ENCODE data around the gene ADIPOQ. TPM values are rescaled to one million over a fixed set of nuclear protein-coding genes. Genes with fewer than 3 reads are reported as not detected.
"Not testable (repeated sequence)": the region's sequence is repeated elsewhere in the genome, so short reads cannot be mapped to it uniquely, and the experiment has no call there.

Gene ADIPOQ
- total RNA-seq, 1 donor from 2014 or later: 0.69 TPM

- peaks cover 2% of the 10 kb centered on the region for H3K9me3 ChIP-seq (replicated peaks)
- no peak overlapping the region for H3K27ac ChIP-seq (replicated peaks)
- no peaks in the 10 kb centered on the region for H3K4me1 ChIP-seq
- H3K4me3 ChIP-seq: no peak overlapping the region
- H3K27me3 ChIP-seq (ENCODE audit: low read depth): no peaks in the 10 kb centered on the region
- intact Hi-C loops (cut with micrococcal nuclease): loop anchor here (10.0 kb wide), 1 partner anchor 72 kb away; no protein-coding TSS in a partner anchor
- no peaks in the 10 kb centered on the region for H3K36me3 ChIP-seq
- no peak for TF ChIP-seq CTCF (IDR thresholded peaks at IDR 0.05; ENCODE audit: borderline replicate concordance)
- DNase-seq: no peak
Measured at GRCh38 chr3:186852994-186853393, 10.5 kb downstream of the ADIPOQ start.

GRCh38 chr3:186854146-186854545 lies 11.6 kb downstream of the ADIPOQ start:
- H3K27ac ChIP-seq (replicated peaks): no peak overlapping the region
- H3K4me1 ChIP-seq: no peaks in the 10 kb centered on the region
- no peak overlapping the region for H3K4me3 ChIP-seq
- peaks cover 13% of the 10 kb centered on the region for H3K9me3 ChIP-seq (replicated peaks)
- intact Hi-C loops (cut with micrococcal nuclease): loop anchor here (10.0 kb wide), 1 partner anchor 71 kb away; no protein-coding TSS in a partner anchor
- no peaks in the 10 kb centered on the region for H3K27me3 ChIP-seq (ENCODE audit: low read depth)
- no peaks in the 10 kb centered on the region for H3K36me3 ChIP-seq
- no peak for DNase-seq
- no peak for TF ChIP-seq CTCF (IDR thresholded peaks at IDR 0.05; ENCODE audit: borderline replicate concordance)

- Histone ChIP-seq H3K9me3 (replicated peaks) (peaks cover 16% of the 10 kb centered on the region), H3K36me3 (no peaks in the 10 kb centered on the region), H3K27me3 (ENCODE audit: low read depth) (no peaks in the 10 kb centered on the region), H3K4me1 (no peaks in the 10 kb centered on the region), H3K4me3 (no peak overlapping the region), H3K27ac (replicated peaks) (no peak overlapping the region)
- no peak for TF ChIP-seq CTCF (IDR thresholded peaks at IDR 0.05; ENCODE audit: borderline replicate concordance)
- no peak for DNase-seq
- intact Hi-C loops (cut with micrococcal nuclease): loop anchor here (10.0 kb wide), 1 partner anchor 70 kb away; no protein-coding TSS in a partner anchor
Measured at GRCh38 chr3:186854954-186855353, 12.4 kb downstream of the ADIPOQ start.

GRCh38 chr3:186857743-186858142 lies 15.2 kb downstream of the ADIPOQ start:
- TF ChIP-seq CTCF (IDR thresholded peaks at IDR 0.05; ENCODE audit: borderline replicate concordance): no peak
- Histone ChIP-seq H3K9me3 (replicated peaks) (peaks cover 16% of the 10 kb centered on the region), H3K27me3 (ENCODE audit: low read depth) (no peaks in the 10 kb centered on the region), H3K27ac (replicated peaks) (no peak overlapping the region), H3K4me1 (no peaks in the 10 kb centered on the region), H3K36me3 (no peaks in the 10 kb centered on the region), H3K4me3 (no peak overlapping the region)
- intact Hi-C loops (cut with micrococcal nuclease): loop anchor here (10.0 kb wide), 1 partner anchor 67 kb away; no protein-coding TSS in a partner anchor
- no peak for DNase-seq

- H3K9me3 ChIP-seq (replicated peaks); H3K27ac ChIP-seq (replicated peaks); DNase-seq; intact Hi-C loops (cut with micrococcal nuclease); H3K4me3 ChIP-seq; H3K27me3 ChIP-seq (ENCODE audit: low read depth); H3K36me3 ChIP-seq: not testable (repeated sequence)
- H3K4me1 ChIP-seq: peaks cover 11% of the 10 kb centered on the region
Measured at GRCh38 chr3:186865215-186865853, 22.8 kb downstream of the ADIPOQ start.

- H3K27me3 ChIP-seq (ENCODE audit: low read depth); H3K9me3 ChIP-seq (replicated peaks); H3K36me3 ChIP-seq; H3K4me3 ChIP-seq; DNase-seq; intact Hi-C loops (cut with micrococcal nuclease); H3K27ac ChIP-seq (replicated peaks): not testable (repeated sequence)
- H3K4me1 ChIP-seq: peaks cover 18% of the 10 kb centered on the region
Measured at GRCh38 chr3:186866095-186866494, 23.6 kb downstream of the ADIPOQ start.

All from left ventricle myocardium inferior (tissue), 1 donor.